Left ventricle myocardium inferior (tissue), 1 donor: ENCODE measurements around the gene SOHLH1. TPM values are rescaled to one million over a fixed set of nuclear protein-coding genes. Genes with fewer than 3 reads are reported as not detected.

Experiments used
- DNase-seq: peaks from one replicate; pipeline ENCODE4 v3.0.0-alpha.2; 2020
- H3K27ac ChIP-seq: fragments of 200-600 bp; replicated peaks from 2 replicates; pipeline ENCODE4 v1.8.0; 2021
- H3K27me3 ChIP-seq: fragments of 200-600 bp; 2 replicates; pipeline ENCODE4 v1.8.0; 2021; ENCODE audit warnings: low read depth
- H3K36me3 ChIP-seq: fragments of 200-600 bp; 2 replicates; pipeline ENCODE4 v1.8.0; 2021
- H3K4me1 ChIP-seq: fragments of 200-600 bp; 2 replicates; pipeline ENCODE4 v1.8.0; 2021
- H3K4me3 ChIP-seq: fragments of 200-600 bp; 2 replicates; pipeline ENCODE4 v1.8.0; 2021; ENCODE audit warnings: mild to moderate bottlenecking, moderate library complexity
- H3K9me3 ChIP-seq: fragments of 200-600 bp; replicated peaks from 2 replicates; pipeline ENCODE4 v1.8.0; 2021
- CTCF ChIP-seq: fragments of 200-600 bp; IDR thresholded peaks from 2 replicates; pipeline ENCODE4 v1.8.0; 2021; ENCODE audit warnings: antibody characterized with exemption, mild to moderate bottlenecking, borderline replicate concordance
- intact Hi-C: fragments of 100-400 bp; cut with micrococcal nuclease; formaldehyde crosslinking; loops from one replicate; pipeline ENCODE4 v1.11.0; 2022
- total RNA-seq: library from RNA; stranded (reverse); fragmentation: NEBNext Ultra II Directional; extraction: Animal tissue kit (Norgen Biotek cat#: 25700); gene quantifications from one replicate; pipeline ENCODE4 v1.2.1, GENCODE V29; 2021
- donor health status: DM: no; HTN: yes; CAD: no; lungs with severe emphysema.

SOHLH1 gene
- total RNA-seq, 1 donor from 2014 or later: not detected

GRCh38 chr9:135683401-135684034 lies 15.8 kb downstream of the SOHLH1 start:
- intact Hi-C loops: no loop called here
- H3K27me3 ChIP-seq: peaks cover 68% of the 10 kb centered on the region

GRCh38 chr9:135681161-135681560 lies 18.1 kb downstream of the SOHLH1 start:
- DNase-seq: no peak
- Histone ChIP-seq H3K4me3 (no peak overlapping the region), H3K4me1 (no peaks in the 10 kb centered on the region), H3K9me3 (no peaks in the 10 kb centered on the region), H3K27ac (no peak overlapping the region), H3K27me3 (peaks cover 49% of the 10 kb centered on the region), H3K36me3 (no peaks in the 10 kb centered on the region)
- intact Hi-C loops: no loop called here
- no peak for TF ChIP-seq CTCF

More at GRCh38 chr9:135683401-135684034, 15.8 kb downstream of the SOHLH1 start:
- Histone ChIP-seq H3K9me3 (no peaks in the 10 kb centered on the region), H3K4me3 (no peak overlapping the region), H3K27ac (no peak overlapping the region), H3K36me3 (no peaks in the 10 kb centered on the region), H3K4me1 (no peaks in the 10 kb centered on the region)
- TF ChIP-seq CTCF: no peak
- DNase-seq: no peak

GRCh38 chr9:135680056-135680455 lies 19.2 kb downstream of the SOHLH1 start:
- DNase-seq: no peak
- Histone ChIP-seq H3K4me1 (no peaks in the 10 kb centered on the region), H3K27me3 (peaks cover 48% of the 10 kb centered on the region), H3K27ac (no peak overlapping the region), H3K36me3 (no peaks in the 10 kb centered on the region), H3K9me3 (no peaks in the 10 kb centered on the region), H3K4me3 (no peak overlapping the region)
- no peak for TF ChIP-seq CTCF
- intact Hi-C loops: no loop called here

GRCh38 chr9:135678236-135679017 lies 20.9 kb downstream of the SOHLH1 start:
- Histone ChIP-seq H3K36me3 (no peaks in the 10 kb centered on the region), H3K9me3 (no peaks in the 10 kb centered on the region), H3K27me3 (peaks cover 31% of the 10 kb centered on the region), H3K4me3 (no peak overlapping the region), H3K27ac (no peak overlapping the region), H3K4me1 (no peaks in the 10 kb centered on the region)
- intact Hi-C loops: no loop called here
- DNase-seq: no peak
- no peak for TF ChIP-seq CTCF

- H3K27me3 ChIP-seq: peaks cover 25% of the 10 kb centered on the region
- no peaks in the 10 kb centered on the region for H3K4me1 ChIP-seq
- H3K27ac ChIP-seq: no peak overlapping the region
- no peaks in the 10 kb centered on the region for H3K9me3 ChIP-seq
- intact Hi-C loops: no loop called here
- DNase-seq: no peak
- H3K36me3 ChIP-seq: no peaks in the 10 kb centered on the region
- TF ChIP-seq CTCF: no peak
- no peak overlapping the region for H3K4me3 ChIP-seq
Measured at GRCh38 chr9:135677641-135678168, 21.6 kb downstream of the SOHLH1 start.
